Activated CD4-positive, alpha-beta T cell treated with anti-CD3 and anti-CD28 coated beads for 4 hours (primary cell): ENCODE results near the gene NRM.
"Not testable (repeated sequence)": the region's sequence is repeated elsewhere in the genome, so short reads cannot be mapped to it uniquely, and the experiment has no call there.

Experiments used
- DNase-seq, 2 donors: peaks; one replicate each; pipeline ENCODE4 v3.0.0-alpha.2; 2020

Gene NRM

DNA sequence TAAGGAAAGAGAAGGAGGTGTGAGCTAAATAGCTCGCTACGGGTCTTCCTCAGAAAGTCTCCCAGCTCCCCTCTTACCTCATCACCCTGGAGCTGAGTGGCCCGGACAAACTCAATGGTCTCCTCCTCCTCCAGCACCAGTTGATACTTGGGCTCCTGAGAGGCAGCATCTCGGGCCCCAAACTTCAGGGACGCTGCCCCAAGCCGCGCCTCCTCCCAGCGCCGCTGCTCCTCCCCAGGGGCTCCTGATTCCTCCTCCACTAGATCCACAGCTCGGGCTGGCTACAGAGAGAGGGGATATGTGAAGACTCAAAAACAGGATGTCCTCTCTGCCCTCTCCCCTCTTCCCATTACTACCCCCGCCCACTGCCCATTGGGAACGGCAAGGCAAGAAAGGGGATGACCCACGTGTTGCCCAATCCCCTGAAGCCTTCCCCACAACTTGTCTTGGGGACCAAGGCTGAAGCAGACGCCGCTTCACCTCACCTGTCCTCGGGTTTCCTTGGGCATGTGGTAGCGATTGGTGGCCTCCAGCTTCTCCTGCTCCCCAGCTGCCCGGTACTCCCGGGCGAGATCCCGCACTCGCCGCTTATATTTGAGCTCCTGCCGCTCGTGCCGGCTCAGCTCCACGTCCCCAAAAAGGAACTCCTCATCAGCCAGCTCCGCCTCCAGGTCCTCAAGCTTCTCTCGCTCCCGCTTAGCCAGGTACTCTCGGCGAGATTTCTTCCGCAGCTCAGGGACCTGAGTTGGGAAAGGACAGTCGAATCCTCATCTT lies 25.6 kb downstream of the NRM start:
- no peak for DNase-seq

GRCh38 chr6:30657922-30658321 lies 32.9 kb downstream of the NRM start:
- not testable (repeated sequence) for DNase-seq

DNA sequence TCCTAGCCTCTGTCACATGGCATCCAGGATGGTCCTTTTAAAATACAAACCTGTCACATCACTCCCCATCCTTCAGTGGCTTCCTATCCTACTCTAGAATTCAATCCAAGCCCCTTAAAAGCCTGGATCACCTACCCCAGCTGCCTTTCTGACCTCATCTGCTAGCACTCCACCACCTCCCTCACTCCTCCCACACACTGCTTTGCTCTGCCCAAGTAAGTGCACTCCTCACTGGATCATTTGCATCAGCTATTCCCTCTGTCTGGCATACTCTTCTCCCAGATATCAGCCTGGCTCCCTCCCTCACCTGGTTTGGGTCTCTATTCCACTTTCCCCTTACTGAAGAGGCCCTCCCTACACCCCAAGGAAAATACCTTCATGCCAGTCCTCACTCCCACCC lies 33.3 kb downstream of the NRM start:
- DNase-seq, result no peak

DNA sequence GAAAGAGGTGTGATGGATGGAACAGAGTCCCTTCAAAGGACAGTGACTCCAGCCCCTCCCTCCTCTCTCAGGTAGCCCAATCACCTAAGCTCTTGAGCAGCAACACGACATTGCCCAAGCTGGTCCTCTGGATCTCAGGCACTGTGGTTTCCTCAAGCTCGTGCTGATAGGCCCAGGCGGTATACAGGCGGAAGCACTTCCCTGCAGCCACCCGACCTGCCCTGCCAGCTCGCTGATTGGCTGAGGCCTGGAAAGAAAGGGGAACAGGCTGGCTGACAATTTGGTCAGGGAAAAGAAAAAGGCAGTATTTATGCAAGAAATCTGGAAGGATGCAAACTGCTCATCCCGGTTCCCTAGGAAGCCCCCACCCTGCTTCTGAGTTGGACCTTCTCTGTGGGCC lies 34.3 kb downstream of the NRM start:
- DNase-seq, result no peak

DNA sequence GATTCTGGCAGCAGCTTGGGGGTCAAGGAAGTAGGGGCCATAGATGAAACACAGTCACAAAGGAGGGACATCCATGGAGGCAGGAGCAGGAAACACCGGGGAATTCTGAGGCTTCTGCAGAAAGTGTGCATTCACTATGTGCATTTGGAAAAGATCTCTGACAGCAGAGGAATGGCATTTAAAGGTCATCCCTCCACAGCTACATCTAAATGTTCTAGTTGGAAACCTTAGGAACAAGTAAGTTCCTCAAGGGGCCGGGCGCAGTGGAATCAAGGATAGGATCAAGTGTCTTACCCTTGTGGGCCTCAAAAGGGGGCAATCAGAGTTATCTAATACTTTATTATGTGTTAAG lies 35.1 kb downstream of the NRM start:
- DNase-seq, result no peak

- DNase-seq, result no peak
These were observed 35.7 kb downstream of the NRM start for GRCh38 chr6:30654798-30655742.

- DNase-seq, result no peak
These were observed 39.6 kb downstream of the NRM start for GRCh38 chr6:30651143-30651542.

GRCh38 chr6:30647242-30648116 lies 43.3 kb downstream of the NRM start:
- DNase-seq, result peak; percentile 77 to 80

- peak; percentile 93 for DNase-seq
These were observed 44.1 kb downstream of the NRM start, which contains the start of gene C6orf136 for GRCh38 chr6:30646450-30647241. C6orf136 (plus strand) TSS chr6:30647133; CDS start chr6:30647232, 99 bp downstream.

- DNase-seq, result no peak
These were observed 44.8 kb downstream of the NRM start for GRCh38 chr6:30645989-30646388.

- no peak for DNase-seq
These were observed 46.0 kb downstream of the NRM start for GRCh38 chr6:30644769-30645168.

DNA sequence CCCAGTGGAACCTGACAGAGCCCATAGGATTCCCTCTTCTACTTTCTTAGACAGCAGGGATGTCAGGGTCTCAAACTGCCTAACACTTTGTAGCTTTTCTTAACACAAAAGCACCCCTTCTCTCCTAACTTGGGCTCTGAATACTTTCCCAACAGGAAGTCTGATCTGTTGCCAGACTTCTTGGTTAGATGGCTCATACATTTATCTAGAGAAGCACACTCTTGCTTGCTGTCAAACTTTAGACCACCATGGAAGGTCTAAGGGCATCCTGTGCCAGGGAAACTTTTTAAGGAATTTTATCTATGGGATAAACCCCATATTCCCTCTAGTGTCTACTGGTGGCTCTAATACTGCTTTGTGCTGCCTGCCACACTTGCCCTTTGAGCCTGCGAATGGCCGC lies 47.1 kb downstream of the NRM start:
- DNase-seq, result no peak

GRCh38 chr6:30641048-30641447 lies 49.7 kb downstream of the NRM start:
- DNase-seq, result no peak

DNA sequence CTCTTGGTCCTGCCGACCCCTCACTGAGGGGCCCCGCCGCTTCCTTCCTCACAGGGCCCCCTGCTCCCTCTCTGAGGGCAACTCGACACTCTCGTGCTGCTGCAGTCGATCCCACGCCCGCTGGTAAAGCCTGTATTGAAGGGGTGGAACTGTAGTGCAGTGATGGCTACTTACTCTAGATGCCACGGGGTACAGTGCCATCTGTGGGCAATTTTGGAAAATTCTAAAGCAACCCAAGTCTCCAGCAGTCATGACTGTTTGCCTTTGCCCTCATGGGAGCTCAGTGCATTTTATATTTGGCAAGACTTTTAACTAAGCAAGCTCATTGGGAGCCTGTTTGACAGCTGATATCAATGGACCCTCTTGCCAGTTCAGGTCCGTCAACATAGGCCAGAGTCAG lies 50.3 kb downstream of the NRM start:
- DNase-seq, result no peak
